Thoracic aorta (tissue), 2 donors: ENCODE results near the gene PYHIN1. TPM values are rescaled to one million over a fixed set of nuclear protein-coding genes. Genes with fewer than 3 reads are reported as not detected.
A peak's percentile ranks its signal among the peaks of the same experiment; 100 is the strongest.

ENCODE experiments used
- ATAC-seq: fragments of 150-250 bp; one replicate; pipeline ENCODE4 v1.8.0; 2017; ENCODE audit warnings: low read depth; ENCODE audit not compliant: insufficient number of reproducible peaks, low FRiP score
- DNase-seq: peaks from one replicate; pipeline ENCODE4 v3.0.0-alpha.2; 2020; ENCODE audit warnings: low spot score
- H3K27ac ChIP-seq, 2 donors: fragments of 200-600 bp; sonication (generic); 1 replicate in 1 of 2; 2 replicates in 1 of 2; pipeline ENCODE4 v1.5.1; 2016; ENCODE audit warnings: mild to moderate bottlenecking in 2 of 2, moderate library complexity in 2 of 2
- H3K27me3 ChIP-seq: fragments of 200-600 bp; sonication (generic); replicated peaks from 2 replicates; pipeline ENCODE4 v1.6.0; 2016; ENCODE audit warnings: mild to moderate bottlenecking; ENCODE audit not compliant: insufficient read depth
- H3K36me3 ChIP-seq: fragments of 200-600 bp; sonication (generic); one replicate; pipeline ENCODE4 v1.5.1; 2016
- H3K4me1 ChIP-seq, 2 donors: fragments of 200-600 bp; sonication (generic); 1 replicate in 1 of 2; 2 replicates in 1 of 2; pipeline versions ENCODE4 v1.5.1 to v1.6.0; 2016; ENCODE audit warnings: low read depth in 2 of 2, mild to moderate bottlenecking in 1 of 2; ENCODE audit not compliant: control insufficient read depth in 1 of 2
- H3K4me3 ChIP-seq: fragments of 200-600 bp; sonication (generic); 2 replicates; pipeline ENCODE4 v1.5.1; 2016; ENCODE audit warnings: mild to moderate bottlenecking
- H3K9me3 ChIP-seq: fragments of 200-600 bp; sonication (generic); 2 replicates; pipeline ENCODE4 v1.5.1; 2016
- total RNA-seq, 2 donors: library from RNA; depleted of rRNA; stranded (reverse); fragments of >200 nt; gene quantifications; one replicate each; pipeline versions ENCODE4 v1.1.0 to v1.2.3, GENCODE V29; 2016
- TF ChIP-seq, protein P1 (sequence below): fragments of 200-600 bp; sonication (generic); IDR thresholded peaks from one replicate; pipeline ENCODE4 v1.5.1; 2019; ENCODE audit warnings: antibody characterized with exemption

Gene PYHIN1
- total RNA-seq = 1 to 10 TPM; 2.8 to 6.5 TPM

DNA sequence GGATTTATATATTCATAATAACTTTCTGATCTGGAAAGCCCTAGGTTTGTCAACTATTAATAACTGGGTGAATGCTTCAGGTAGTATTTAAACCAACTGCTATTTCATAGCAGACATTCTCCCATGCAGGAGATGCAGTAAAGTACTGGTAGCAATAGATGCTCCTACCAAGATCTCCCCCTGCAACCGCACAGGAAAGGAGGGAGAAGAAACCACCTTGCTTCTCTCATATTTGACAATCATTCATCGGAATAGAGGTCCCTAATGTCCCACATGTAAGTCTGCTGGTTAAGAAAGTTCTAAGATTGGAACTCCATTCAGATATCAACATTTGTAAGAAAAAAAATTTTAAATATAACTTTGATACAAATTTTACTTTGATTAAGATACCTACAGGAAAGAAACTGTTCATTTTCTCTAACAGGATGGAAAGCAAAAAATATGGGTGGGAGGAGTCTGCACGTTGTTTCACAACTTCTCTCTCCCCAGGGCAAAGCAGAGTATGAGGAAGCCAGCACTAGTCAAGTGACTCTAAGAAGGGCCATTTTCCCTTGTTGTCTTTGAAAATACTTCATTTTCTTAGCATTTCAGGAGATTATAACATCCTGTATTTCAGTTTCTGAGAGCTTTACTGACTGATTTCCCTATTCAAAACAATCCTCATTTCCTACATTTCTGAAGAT lies at the start of gene PYHIN1:
Gene PYHIN1, plus strand, starts transcription at position 498 of the 683 bp plus-strand sequence. CDS start 5,359 bp downstream, outside the sequence.
- Histone ChIP-seq H3K27me3 (no peaks in the 10 kb centered on the region), H3K36me3 (no peaks in the 10 kb centered on the region), H3K9me3 (no peaks in the 10 kb centered on the region), H3K27ac (no peak within 1 kb of the TSS), H3K4me1 (no peaks in the 10 kb centered on the region), H3K4me3 (peak within 1 kb of the TSS; percentile 1)
- no peak for ATAC-seq
- TF ChIP-seq, protein P1, sequence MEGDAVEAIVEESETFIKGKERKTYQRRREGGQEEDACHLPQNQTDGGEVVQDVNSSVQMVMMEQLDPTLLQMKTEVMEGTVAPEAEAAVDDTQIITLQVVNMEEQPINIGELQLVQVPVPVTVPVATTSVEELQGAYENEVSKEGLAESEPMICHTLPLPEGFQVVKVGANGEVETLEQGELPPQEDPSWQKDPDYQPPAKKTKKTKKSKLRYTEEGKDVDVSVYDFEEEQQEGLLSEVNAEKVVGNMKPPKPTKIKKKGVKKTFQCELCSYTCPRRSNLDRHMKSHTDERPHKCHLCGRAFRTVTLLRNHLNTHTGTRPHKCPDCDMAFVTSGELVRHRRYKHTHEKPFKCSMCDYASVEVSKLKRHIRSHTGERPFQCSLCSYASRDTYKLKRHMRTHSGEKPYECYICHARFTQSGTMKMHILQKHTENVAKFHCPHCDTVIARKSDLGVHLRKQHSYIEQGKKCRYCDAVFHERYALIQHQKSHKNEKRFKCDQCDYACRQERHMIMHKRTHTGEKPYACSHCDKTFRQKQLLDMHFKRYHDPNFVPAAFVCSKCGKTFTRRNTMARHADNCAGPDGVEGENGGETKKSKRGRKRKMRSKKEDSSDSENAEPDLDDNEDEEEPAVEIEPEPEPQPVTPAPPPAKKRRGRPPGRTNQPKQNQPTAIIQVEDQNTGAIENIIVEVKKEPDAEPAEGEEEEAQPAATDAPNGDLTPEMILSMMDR = no peak
- no peak for DNase-seq

DNA sequence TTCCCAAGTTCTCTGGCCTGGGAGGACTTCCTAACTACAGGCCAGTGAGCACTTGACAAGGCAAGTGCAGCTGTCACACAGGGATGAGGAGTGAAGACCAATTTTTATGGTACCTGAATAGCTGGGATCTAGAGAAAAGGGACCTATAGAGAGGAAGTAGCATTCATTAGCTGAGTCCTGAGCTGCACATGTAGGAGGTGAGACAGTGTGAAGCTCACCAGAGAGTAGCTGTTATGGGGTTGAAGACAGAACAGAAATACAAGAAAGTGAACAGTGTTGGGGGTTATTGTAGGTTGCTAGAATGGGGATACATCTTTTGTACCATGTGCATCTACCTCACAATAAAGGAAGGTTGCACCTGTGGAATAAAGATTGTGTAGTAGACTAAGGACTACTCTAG lies 37.7 kb upstream of the PYHIN1 start:
- H3K27me3 ChIP-seq = no peaks in the 10 kb centered on the region
- ATAC-seq = no peak
- H3K27ac ChIP-seq = no peak overlapping the region
- H3K9me3 ChIP-seq = no peaks in the 10 kb centered on the region
- no peaks in the 10 kb centered on the region for H3K4me1 ChIP-seq
- DNase-seq = no peak
- H3K36me3 ChIP-seq = no peaks in the 10 kb centered on the region
- no peak overlapping the region for H3K4me3 ChIP-seq
- TF ChIP-seq, protein P1 = no peak

DNA sequence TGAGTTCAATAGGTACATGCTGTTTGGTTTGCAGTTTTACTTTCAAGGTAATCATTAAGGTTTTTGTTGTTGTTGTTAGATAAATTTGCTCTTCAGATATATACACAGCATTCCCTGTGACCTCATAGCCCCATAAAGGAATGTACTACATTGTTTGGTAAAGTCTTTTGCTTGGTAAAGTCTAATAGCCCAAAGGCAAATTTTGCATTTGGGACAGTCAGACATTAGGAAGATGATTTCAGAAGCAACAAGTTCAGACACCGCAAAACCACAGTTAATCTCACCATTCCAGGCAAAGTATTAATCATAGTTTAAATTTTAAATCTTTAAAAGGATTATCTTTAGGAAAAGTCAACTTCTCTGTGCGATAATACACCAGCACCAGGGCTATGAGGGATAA lies 32.6 kb upstream of the PYHIN1 start:
- ATAC-seq = no peak
- H3K27ac ChIP-seq = no peak overlapping the region
- no peak overlapping the region for H3K4me3 ChIP-seq
- H3K36me3 ChIP-seq = no peaks in the 10 kb centered on the region
- no peaks in the 10 kb centered on the region for H3K27me3 ChIP-seq
- no peaks in the 10 kb centered on the region for H3K9me3 ChIP-seq
- TF ChIP-seq, protein P1 = no peak
- DNase-seq = no peak
- H3K4me1 ChIP-seq = no peaks in the 10 kb centered on the region

DNA sequence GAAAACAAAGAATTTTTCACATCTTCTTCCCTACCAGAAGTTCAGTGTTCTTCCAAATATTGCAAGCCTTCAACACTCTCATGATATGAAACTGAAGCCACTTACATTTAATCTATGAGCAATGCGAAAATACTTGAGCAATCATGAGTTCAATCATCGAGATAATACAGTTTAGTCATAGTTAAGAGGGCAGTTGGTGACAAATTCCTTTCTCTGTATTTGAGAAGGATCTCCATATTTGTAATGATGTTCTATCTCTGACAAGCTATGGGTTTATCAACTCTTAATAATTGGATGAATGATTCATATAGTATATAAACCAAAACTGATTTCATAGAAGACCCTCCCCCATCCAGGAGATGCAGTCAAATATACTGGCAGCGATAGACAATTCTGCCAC lies 29.7 kb upstream of the PYHIN1 start:
- Histone ChIP-seq H3K4me3 (no peak overlapping the region), H3K27me3 (no peaks in the 10 kb centered on the region), H3K4me1 (no peaks in the 10 kb centered on the region), H3K36me3 (no peaks in the 10 kb centered on the region), H3K9me3 (no peaks in the 10 kb centered on the region), H3K27ac (no peak overlapping the region)
- DNase-seq (no peak), ATAC-seq (no peak)
- TF ChIP-seq, protein P1 = no peak

DNA sequence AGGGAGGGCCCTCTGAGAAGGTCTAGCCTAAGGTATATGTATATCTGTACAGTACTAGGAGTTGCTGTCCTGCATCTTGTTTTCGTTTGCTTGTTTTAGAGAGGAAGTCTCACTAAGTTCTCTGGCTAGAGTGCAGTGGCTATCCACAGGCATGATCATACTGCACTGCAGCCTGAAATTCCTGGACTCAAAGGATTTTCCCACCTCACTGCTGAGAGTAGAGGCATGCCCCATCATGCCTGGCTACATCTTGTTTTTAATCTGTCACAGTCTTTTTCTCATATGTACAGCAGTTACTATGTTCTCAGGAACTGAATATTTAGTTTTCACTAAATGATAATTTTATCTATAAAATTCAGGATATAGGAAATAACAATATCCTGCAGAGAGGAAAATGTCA lies 15.3 kb upstream of the PYHIN1 start:
- Histone ChIP-seq H3K4me3 (no peak overlapping the region), H3K27ac (no peak overlapping the region), H3K9me3 (peaks cover 7% of the 10 kb centered on the region), H3K4me1 (no peaks in the 10 kb centered on the region), H3K36me3 (no peaks in the 10 kb centered on the region), H3K27me3 (no peaks in the 10 kb centered on the region)
- ATAC-seq (no peak), DNase-seq (no peak)
- TF ChIP-seq, protein P1 = no peak
